ENCODE data around the gene ZNF724. TPM values are rescaled to one million over a fixed set of nuclear protein-coding genes. Genes with fewer than 3 reads are reported as not detected.
A peak's percentile ranks its signal among the peaks of the same experiment; 100 is the strongest.
"Not testable (repeated sequence)": the region's sequence is repeated elsewhere in the genome, so short reads cannot be mapped to it uniquely, and the experiment has no call there.

Gene ZNF724
- total RNA-seq, 2 experiments from 2014 or later, result 12.9 to 13.3 TPM

DNA sequence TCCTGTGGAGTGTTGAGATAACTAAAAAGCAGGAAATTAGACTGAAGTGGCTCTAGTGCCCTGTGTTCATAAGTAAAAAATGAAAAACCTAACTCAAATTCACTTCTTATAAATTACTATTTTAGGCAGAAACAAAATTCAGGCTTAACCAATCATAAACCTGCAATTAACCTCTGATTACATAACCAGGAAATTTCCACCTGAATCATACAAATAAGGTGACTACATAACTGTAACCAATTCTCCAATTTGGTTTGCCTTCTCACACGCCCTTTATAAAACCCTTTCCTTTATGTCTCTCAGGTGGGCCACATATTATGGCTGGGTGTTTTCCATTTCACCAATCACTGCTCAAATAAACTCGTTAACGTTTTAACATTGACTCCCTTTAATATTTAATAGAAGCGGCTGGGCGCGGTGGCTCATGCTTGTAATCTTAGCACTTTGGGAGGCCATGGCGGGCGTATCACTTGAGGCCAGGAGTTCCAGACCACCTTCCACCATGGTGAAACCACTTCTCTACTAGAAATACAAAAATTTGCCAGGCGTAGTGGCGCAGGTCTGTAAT, 22.9 kb upstream of the ZNF724 start:
- H3K4me1 Mint-ChIP-seq (ENCODE audit: low read depth), result peaks cover 28% of the 10 kb centered on the region

GRCh38 chr19:23263870-23264590, 13.8 kb upstream of the ZNF724 start:
- DNase-seq, result peak; percentile 17
- intact Hi-C loops (cut with micrococcal nuclease), result loop anchor here (1.0 kb wide), 1 partner anchor 14 kb away; the partner anchor contains the start of gene ZNF724
- Mint-ChIP-seq H3K4me1 (ENCODE audit: low read depth) (peaks cover 10% of the 10 kb centered on the region), H3K36me3 (ENCODE audit: low read depth) (peaks cover 58% of the 10 kb centered on the region), H3K27me3 (ENCODE audit: low read depth) (no peaks in the 10 kb centered on the region), H3K4me3 (no peak overlapping the region), H3K27ac (no peak overlapping the region), H3K9me3 (no peaks in the 10 kb centered on the region)
- CTCF ChIA-PET, result no interaction called here

More for the DNA sequence above, 22.9 kb upstream of the ZNF724 start:
- Mint-ChIP-seq H3K4me3 (peak overlapping the region; percentile 93), H3K36me3 (ENCODE audit: low read depth) (peaks cover 25% of the 10 kb centered on the region), H3K9me3 (no peaks in the 10 kb centered on the region), H3K27me3 (ENCODE audit: low read depth) (no peaks in the 10 kb centered on the region), H3K27ac (peak overlapping the region; percentile 92)
- intact Hi-C loops (cut with micrococcal nuclease), result loop anchor here (5.0 to 10.0 kb wide), 3 partner anchors 156 to 759 kb away; partner anchors contain the start of genes ZNF492 and ZNF730
- DNase-seq, result no peak
- CTCF ChIA-PET, result interaction anchor here (0.8 to 1.1 kb wide), 3 partner anchors 9 to 414 kb away, joined by 3 read pairs; partner anchors contain the start of genes ZNF675 and ZNF724

DNA sequence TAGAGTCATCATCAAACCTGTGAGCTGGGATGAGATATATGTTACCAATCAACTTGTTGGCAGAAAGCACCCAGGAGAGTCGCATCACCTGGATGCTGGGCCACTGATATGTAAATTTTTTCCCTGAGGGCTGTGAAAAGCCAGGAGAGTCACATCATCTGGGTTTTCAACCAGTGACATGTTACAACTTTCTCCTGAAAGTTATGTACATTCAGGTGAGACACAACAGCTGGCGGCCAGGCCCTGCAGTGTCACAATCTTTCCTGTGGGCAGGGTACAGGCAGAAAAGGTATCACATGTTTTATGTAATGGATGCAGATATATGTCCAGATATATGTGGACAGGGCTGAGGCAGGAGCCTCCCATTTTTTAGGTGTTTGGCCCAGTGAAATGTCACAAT, 13.2 kb upstream of the ZNF724 start:
- no peak for DNase-seq
- H3K4me3 Mint-ChIP-seq, result no peak overlapping the region
- intact Hi-C loops (cut with micrococcal nuclease), result no loop called here
- CTCF ChIA-PET, result no interaction called here
- no peaks in the 10 kb centered on the region for H3K9me3 Mint-ChIP-seq
- H3K4me1 Mint-ChIP-seq (ENCODE audit: low read depth), result peaks cover 10% of the 10 kb centered on the region
- no peak overlapping the region for H3K27ac Mint-ChIP-seq
- H3K36me3 Mint-ChIP-seq (ENCODE audit: low read depth), result peaks cover 60% of the 10 kb centered on the region
- no peaks in the 10 kb centered on the region for H3K27me3 Mint-ChIP-seq (ENCODE audit: low read depth)

- DNase-seq, result no peak
- intact Hi-C loops (cut with micrococcal nuclease), result no loop called here
- CTCF ChIA-PET, result no interaction called here
- Mint-ChIP-seq H3K27ac (no peak overlapping the region), H3K4me1 (ENCODE audit: low read depth) (peaks cover 10% of the 10 kb centered on the region), H3K27me3 (ENCODE audit: low read depth) (no peaks in the 10 kb centered on the region), H3K36me3 (ENCODE audit: low read depth) (peaks cover 60% of the 10 kb centered on the region), H3K4me3 (no peak overlapping the region), H3K9me3 (no peaks in the 10 kb centered on the region)
Observed at GRCh38 chr19:23262920-23263319, 12.7 kb upstream of the ZNF724 start.

DNA sequence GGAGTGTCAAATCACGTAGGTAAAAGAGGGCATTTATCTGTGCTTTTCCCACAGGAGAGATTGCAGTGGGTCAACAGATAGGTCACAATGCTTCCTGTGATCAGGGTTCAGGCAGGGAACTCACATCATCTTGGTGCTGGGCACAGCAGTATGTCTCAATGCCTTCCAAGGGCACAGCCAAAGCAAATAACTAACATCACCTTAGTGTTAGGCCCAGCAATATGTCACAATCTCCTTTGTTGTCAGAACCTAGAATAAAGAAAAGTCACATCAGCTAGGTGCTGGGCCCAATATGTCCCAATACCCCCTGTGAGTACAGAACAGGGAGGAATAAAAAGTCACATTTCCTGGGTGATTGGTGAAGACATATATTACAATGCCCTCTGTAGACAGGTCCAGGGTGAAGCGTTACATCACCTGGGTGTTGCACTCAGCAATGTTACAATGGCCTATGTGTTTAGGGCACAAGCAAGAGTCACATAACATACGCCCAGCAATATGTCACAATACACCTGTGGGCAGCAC, 11.4 kb upstream of the ZNF724 start:
- no peaks in the 10 kb centered on the region for H3K9me3 Mint-ChIP-seq
- H3K27ac Mint-ChIP-seq, result no peak overlapping the region
- peaks cover 10% of the 10 kb centered on the region for H3K4me1 Mint-ChIP-seq (ENCODE audit: low read depth)
- DNase-seq, result no peak
- no peaks in the 10 kb centered on the region for H3K27me3 Mint-ChIP-seq (ENCODE audit: low read depth)
- intact Hi-C loops (cut with micrococcal nuclease), result no loop called here
- CTCF ChIA-PET, result no interaction called here
- H3K36me3 Mint-ChIP-seq (ENCODE audit: low read depth), result peaks cover 59% of the 10 kb centered on the region
- H3K4me3 Mint-ChIP-seq, result no peak overlapping the region

- Mint-ChIP-seq H3K4me3 (no peak overlapping the region), H3K36me3 (ENCODE audit: low read depth) (peaks cover 57% of the 10 kb centered on the region), H3K9me3 (no peaks in the 10 kb centered on the region), H3K27ac (no peak overlapping the region), H3K27me3 (ENCODE audit: low read depth) (no peaks in the 10 kb centered on the region), H3K4me1 (ENCODE audit: low read depth) (peaks cover 10% of the 10 kb centered on the region)
- no peak for DNase-seq
- CTCF ChIA-PET, result no interaction called here
- intact Hi-C loops (cut with micrococcal nuclease), result no loop called here
Observed at GRCh38 chr19:23260956-23261355, 10.8 kb upstream of the ZNF724 start.

- no peak for DNase-seq
- Mint-ChIP-seq H3K27me3 (ENCODE audit: low read depth) (no peaks in the 10 kb centered on the region), H3K4me1 (ENCODE audit: low read depth) (peaks cover 10% of the 10 kb centered on the region), H3K4me3 (no peak overlapping the region), H3K9me3 (no peaks in the 10 kb centered on the region), H3K27ac (no peak overlapping the region), H3K36me3 (ENCODE audit: low read depth) (peaks cover 57% of the 10 kb centered on the region)
- CTCF ChIA-PET, result no interaction called here
- intact Hi-C loops (cut with micrococcal nuclease), result loop anchor here (10.0 kb wide), 1 partner anchor 145 kb away; the partner anchor contains the start of gene ZNF730
Observed at GRCh38 chr19:23259961-23260360, 9.8 kb upstream of the ZNF724 start.

- no peak overlapping the region for H3K4me3 Mint-ChIP-seq
- CTCF ChIA-PET, result no interaction called here
- H3K36me3 Mint-ChIP-seq (ENCODE audit: low read depth), result peaks cover 31% of the 10 kb centered on the region
Observed at GRCh38 chr19:23255700-23256099, 5.5 kb upstream of the ZNF724 start.

GRCh38 chr19:23254141-23254910, 4.1 kb upstream of the ZNF724 start:
- intact Hi-C loops (cut with micrococcal nuclease), result loop anchor here (5.0 to 10.0 kb wide), 2 partner anchors 140 to 433 kb away; partner anchors contain the start of genes ZNF675 and ZNF730
- peaks cover 2% of the 10 kb centered on the region for H3K4me1 Mint-ChIP-seq (ENCODE audit: low read depth)

More at GRCh38 chr19:23255700-23256099, 5.5 kb upstream of the ZNF724 start:
- no peak for DNase-seq
- Mint-ChIP-seq H3K27me3 (ENCODE audit: low read depth) (no peaks in the 10 kb centered on the region), H3K4me1 (ENCODE audit: low read depth) (no peaks in the 10 kb centered on the region), H3K9me3 (no peaks in the 10 kb centered on the region), H3K27ac (no peak overlapping the region)
- intact Hi-C loops (cut with micrococcal nuclease), result loop anchor here (10.0 kb wide), 1 partner anchor 141 kb away; the partner anchor contains the start of gene ZNF730

GRCh38 chr19:23253256-23253655, 3.1 kb upstream of the ZNF724 start:
- H3K4me1 Mint-ChIP-seq (ENCODE audit: low read depth); H3K27me3 Mint-ChIP-seq (ENCODE audit: low read depth); CTCF ChIA-PET; DNase-seq; H3K9me3 Mint-ChIP-seq; H3K4me3 Mint-ChIP-seq; H3K27ac Mint-ChIP-seq: not testable (repeated sequence)
- intact Hi-C loops (cut with micrococcal nuclease), result loop anchor here (5.0 to 10.0 kb wide), 2 partner anchors 138 to 434 kb away; partner anchors contain the start of genes ZNF675 and ZNF730
- peaks cover 22% of the 10 kb centered on the region for H3K36me3 Mint-ChIP-seq (ENCODE audit: low read depth)

More at GRCh38 chr19:23254141-23254910, 4.1 kb upstream of the ZNF724 start:
- H3K27ac Mint-ChIP-seq, result peak overlapping the region; percentile 24
- no peak overlapping the region for H3K4me3 Mint-ChIP-seq
- H3K9me3 Mint-ChIP-seq, result no peaks in the 10 kb centered on the region
- no peak for DNase-seq
- CTCF ChIA-PET, result no interaction called here
- H3K36me3 Mint-ChIP-seq (ENCODE audit: low read depth), result peaks cover 24% of the 10 kb centered on the region
- no peaks in the 10 kb centered on the region for H3K27me3 Mint-ChIP-seq (ENCODE audit: low read depth)

- Mint-ChIP-seq H3K27me3 (ENCODE audit: low read depth) (no peaks in the 10 kb centered on the region), H3K4me1 (ENCODE audit: low read depth) (peaks cover 5% of the 10 kb centered on the region), H3K9me3 (peaks cover 37% of the 10 kb centered on the region), H3K27ac (no peak overlapping the region), H3K36me3 (ENCODE audit: low read depth) (peaks cover 77% of the 10 kb centered on the region), H3K4me3 (no peak overlapping the region)
- CTCF ChIA-PET, result no interaction called here
- no peak for DNase-seq
- intact Hi-C loops (cut with micrococcal nuclease), result no loop called here
Observed at GRCh38 chr19:23241419-23241818, 8.8 kb downstream of the ZNF724 start.

All from activated naive CD4-positive, alpha-beta T cell treated with anti-CD3 and anti-CD28 coated beads for 36 hours (primary cell).